ENCODE measurements around the gene ZNRF3.

ZNRF3 gene

GRCh38 chr22:28927630-28928029 lies 44.3 kb downstream of the ZNRF3 start:
- H3K27ac ChIP-seq, result peak overlapping the region; percentile 25; the same call in 1 of the 2 replicates
- no peak for TF ChIP-seq CTCF (conservative IDR thresholded peaks at IDR 0.05)

- H3K27ac ChIP-seq, result peak overlapping the region; percentile 93; the same call in 1 of the 2 replicates
- no peak for TF ChIP-seq CTCF (conservative IDR thresholded peaks at IDR 0.05)
Measured at GRCh38 chr22:28929197-28929596, 45.8 kb downstream of the ZNRF3 start.

GRCh38 chr22:28930357-28931007 lies 47.1 kb downstream of the ZNRF3 start:
- peak overlapping the region; percentile 93 for H3K27ac ChIP-seq
- TF ChIP-seq CTCF (conservative IDR thresholded peaks at IDR 0.05), result no peak

GRCh38 chr22:28931844-28932567 lies 48.6 kb downstream of the ZNRF3 start:
- H3K27ac ChIP-seq, result peak overlapping the region; percentile 93
- no peak for TF ChIP-seq CTCF (conservative IDR thresholded peaks at IDR 0.05)

GRCh38 chr22:28933321-28933720 lies 49.9 kb downstream of the ZNRF3 start:
- TF ChIP-seq CTCF (conservative IDR thresholded peaks at IDR 0.05), result no peak
- H3K27ac ChIP-seq, result peak overlapping the region; percentile 93

- peak overlapping the region; percentile 93 for H3K27ac ChIP-seq
- no peak for TF ChIP-seq CTCF (conservative IDR thresholded peaks at IDR 0.05)
Measured at GRCh38 chr22:28934026-28934425, 50.7 kb downstream of the ZNRF3 start.

GRCh38 chr22:28935140-28935539 lies 51.8 kb downstream of the ZNRF3 start:
- no peak for TF ChIP-seq CTCF (conservative IDR thresholded peaks at IDR 0.05)
- H3K27ac ChIP-seq, result peak overlapping the region; percentile 93
